CD14-positive monocyte (primary cell): ENCODE measurements around the gene DLK1. TPM values are rescaled to one million over a fixed set of nuclear protein-coding genes. Genes with fewer than 3 reads are reported as not detected.

Source experiments
- DNase-seq, 3 donors: peaks; one replicate each; pipeline ENCODE4 v3.0.0-alpha.2; 2011 to 2022
- H2AFZ ChIP-seq: 2 replicates; pipeline ENCODE4 v1.6.0; 2012; ENCODE audit warnings: mild to moderate bottlenecking, low read depth, low read length, inconsistent platforms; ENCODE audit not compliant: insufficient read depth, poor library complexity, severe bottlenecking
- H3K27ac ChIP-seq, 2 donors: 1 replicate in 1 of 2; 2 replicates in 1 of 2; pipeline ENCODE4 v1.5.1; 2012 to 2013; ENCODE audit warnings: low read length in 2 of 2, control low read depth in 1 of 2, inconsistent platforms in 1 of 2, low read depth in 1 of 2, mild to moderate bottlenecking in 1 of 2
- H3K27me3 ChIP-seq, 2 donors: one replicate each; pipeline versions ENCODE4 v1.6.0 to v1.6.1; 2011 to 2013; ENCODE audit warnings: low read length in 2 of 2; ENCODE audit not compliant: control insufficient read depth in 2 of 2, insufficient read depth in 2 of 2
- H3K36me3 ChIP-seq, 2 donors: replicated peaks in 1 of 2; 1 replicate in 1 of 2; 2 replicates in 1 of 2; pipeline versions ENCODE4 v1.5.1 to v1.6.1; 2012 to 2013; ENCODE audit warnings: low read length in 2 of 2, control low read depth in 1 of 2, inconsistent platforms in 1 of 2, mild to moderate bottlenecking in 1 of 2; ENCODE audit not compliant: insufficient read depth in 2 of 2, control insufficient read depth in 1 of 2
- H3K4me1 ChIP-seq, 2 donors: 1 replicate in 1 of 2; 2 replicates in 1 of 2; pipeline versions ENCODE4 v1.5.1 to v1.6.1; 2012 to 2013; ENCODE audit warnings: low read length in 2 of 2, control low read depth in 1 of 2, inconsistent platforms in 1 of 2, mild to moderate bottlenecking in 1 of 2, moderate library complexity in 1 of 2; ENCODE audit not compliant: insufficient read depth in 2 of 2, control insufficient read depth in 1 of 2
- H3K4me2 ChIP-seq: replicated peaks from 2 replicates; pipeline ENCODE3; 2012; ENCODE audit warnings: low read length, moderate library complexity, mild to moderate bottlenecking; ENCODE audit not compliant: poor library complexity, severe bottlenecking; ENCODE audit errors: extremely low read depth
- H3K4me3 ChIP-seq, 3 experiments: fragments of 200-600 bp in 1 of 3; sonication (generic) in 1 of 3; replicated peaks in 1 of 3; 1 replicate in 2 of 3; 2 replicates in 1 of 3; pipeline ENCODE4 v1.5.1; 2011 to 2013; ENCODE audit warnings: low read length in 3 of 3, mild to moderate bottlenecking in 3 of 3, control low read depth in 2 of 3, low read depth in 2 of 3, inconsistent platforms in 1 of 3, moderate library complexity in 1 of 3
- H3K79me2 ChIP-seq: 2 replicates; pipeline ENCODE4 v1.6.0; 2012; ENCODE audit warnings: mild to moderate bottlenecking, control low read depth, inconsistent platforms, low read length, moderate library complexity; ENCODE audit not compliant: insufficient read depth
- H3K9ac ChIP-seq: 2 replicates; pipeline ENCODE4 v1.6.0; 2017; ENCODE audit warnings: low read length, mild to moderate bottlenecking; ENCODE audit not compliant: insufficient read depth, poor library complexity, severe bottlenecking
- H3K9me3 ChIP-seq, 2 donors: replicated peaks in 1 of 2; 1 replicate in 1 of 2; 2 replicates in 1 of 2; pipeline versions ENCODE4 v1.5.1 to v1.6.1; 2012 to 2013; ENCODE audit warnings: low read length in 2 of 2, control low read depth in 1 of 2; ENCODE audit not compliant: control insufficient read depth in 1 of 2, insufficient read depth in 1 of 2
- H4K20me1 ChIP-seq: 2 replicates; pipeline ENCODE4 v1.6.0; 2012; ENCODE audit warnings: mild to moderate bottlenecking, low read length, control low read depth, moderate library complexity; ENCODE audit not compliant: insufficient read depth
- H3K27ac Mint-ChIP-seq, 7 donors: one replicate each; pipeline ENCODE4 v1.8.0; 2020; ENCODE audit warnings: mild to moderate bottlenecking in 7 of 7, mixed read lengths in 7 of 7, moderate library complexity in 6 of 7, inconsistent platforms in 2 of 7
- H3K27me3 Mint-ChIP-seq, 3 donors: one replicate each; pipeline ENCODE4 v1.8.0; 2021 to 2022; ENCODE audit warnings: low read depth in 3 of 3, mild to moderate bottlenecking in 3 of 3, mixed read lengths in 3 of 3, moderate library complexity in 3 of 3, inconsistent platforms in 1 of 3
- H3K36me3 Mint-ChIP-seq, 2 donors: one replicate each; pipeline ENCODE4 v1.8.0; 2020; ENCODE audit warnings: mixed read lengths in 2 of 2, inconsistent platforms in 1 of 2, mild to moderate bottlenecking in 1 of 2
- H3K4me1 Mint-ChIP-seq: one replicate; pipeline ENCODE4 v1.8.0; 2020; ENCODE audit warnings: mild to moderate bottlenecking, mixed read lengths
- H3K4me3 Mint-ChIP-seq, 2 donors: one replicate each; pipeline ENCODE4 v1.8.0; 2020; ENCODE audit warnings: mild to moderate bottlenecking in 2 of 2, mixed read lengths in 2 of 2, moderate library complexity in 1 of 2
- H3K9me3 Mint-ChIP-seq, 7 donors: one replicate each; pipeline ENCODE4 v1.8.0; 2020 to 2022; ENCODE audit warnings: mixed read lengths in 7 of 7, mild to moderate bottlenecking in 6 of 7, moderate library complexity in 6 of 7, inconsistent platforms in 2 of 7
- CTCF ChIP-seq: fragments of 200-600 bp; IDR thresholded peaks from one replicate; pipeline ENCODE4 v1.8.0; 2022; ENCODE audit warnings: antibody characterized with exemption, mild to moderate bottlenecking
- WGBS: methylation state at CpG from one replicate; pipeline ENCODE4 v1.1.5; 2013; ENCODE audit warnings: missing lambda C conversion rate; ENCODE audit not compliant: insufficient coverage; 5-methylcytosine and 5-hydroxymethylcytosine counted together
- intact Hi-C, 2 donors: fragments of 100-400 bp; cut with micrococcal nuclease; formaldehyde crosslinking; loops; one replicate each; pipeline versions ENCODE4 v1.15.0 to v1.15.1; 2023
- polyA plus RNA-seq, 3 donors: library from polyadenylated mRNA; depleted of rRNA in 1 of 3; unstranded in 2 of 3; stranded (reverse) in 1 of 3; fragments of 300-500 nt in 2 of 3; fragments of >200 nt in 1 of 3; fragmentation: Illumina TruSeq in 2 of 3; gene quantifications; 1 replicate in 2 of 3; 2 replicates in 1 of 3; pipeline ENCODE4 v1.2.3, GENCODE V29; 2012 to 2021

Gene DLK1
- polyA plus RNA-seq, 3 donors: 0.04 TPM; not detected in 2

GRCh38 chr14:100688051-100688450, 38.6 kb upstream of the DLK1 start:
- H3K27ac ChIP-seq: no peak overlapping the region
- WGBS: 86% methylated on average over 8 of the region's 10 CpGs

DNA sequence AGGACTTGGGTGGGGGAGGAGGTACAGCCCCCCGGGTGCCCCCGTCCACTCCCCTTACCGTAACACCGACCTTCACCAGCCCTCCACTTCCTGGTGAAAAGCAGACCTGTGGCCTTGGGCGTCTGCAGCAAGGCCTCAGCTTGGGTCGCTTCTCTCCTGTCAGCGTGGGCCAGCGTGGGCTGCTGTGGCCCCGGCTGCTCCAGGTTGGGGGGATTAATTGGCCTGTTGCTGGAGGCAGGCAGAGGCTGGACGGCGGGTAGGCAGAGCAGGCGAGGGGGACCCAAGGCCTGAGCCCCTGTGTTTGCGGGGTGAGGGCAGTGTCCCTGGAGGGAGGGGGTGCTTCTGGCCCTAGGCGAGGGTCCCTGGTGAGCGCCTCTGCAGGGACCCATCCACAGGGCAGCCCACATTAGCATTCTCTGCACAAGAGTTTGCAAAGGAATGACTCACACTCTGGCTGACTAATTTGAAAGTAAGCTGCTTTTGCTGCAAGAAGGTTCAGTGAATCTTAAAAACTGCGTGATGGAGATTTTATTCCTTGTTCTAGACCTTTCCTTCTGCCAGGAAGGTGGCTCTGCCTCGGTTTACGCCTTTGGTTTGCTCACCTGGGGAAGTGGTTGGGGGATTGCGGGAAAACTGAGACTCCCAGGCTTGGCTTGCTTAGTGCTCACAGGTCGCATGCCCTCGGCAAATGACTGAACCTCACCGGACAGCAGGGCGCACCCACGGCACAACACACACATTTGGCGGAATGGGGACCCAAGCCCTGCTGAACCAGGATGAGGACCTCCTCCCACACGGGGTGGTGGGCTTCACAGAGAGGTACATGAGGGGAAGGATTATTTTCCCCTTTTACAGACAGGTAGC, 37.9 kb upstream of the DLK1 start:
- no peaks in the 10 kb centered on the region for H3K9me3 ChIP-seq
- peaks cover 0 to 3% (median 0%) of the 10 kb centered on the region in 7 donors for H3K9me3 Mint-ChIP-seq
- H3K36me3 Mint-ChIP-seq: peaks cover 2 to 15% of the 10 kb centered on the region in 2 donors
- peaks cover 13 to 15% of the 10 kb centered on the region in 2 donors for H3K4me1 ChIP-seq
- no peaks in the 10 kb centered on the region for H3K36me3 ChIP-seq
- no peaks in the 10 kb centered on the region for H3K27me3 ChIP-seq
- H3K4me3 ChIP-seq: no peak overlapping the region
- H3K79me2 ChIP-seq: no peaks in the 10 kb centered on the region
- no peak overlapping the region for H3K4me2 ChIP-seq
- no peak overlapping the region for H2AFZ ChIP-seq
- peaks cover 19% of the 10 kb centered on the region for H3K4me1 Mint-ChIP-seq
- no peak for DNase-seq
- no peak overlapping the region for H3K27ac ChIP-seq
- H3K9ac ChIP-seq: no peak overlapping the region
- peaks cover 2 to 8% (median 6%) of the 10 kb centered on the region in 3 donors for H3K27me3 Mint-ChIP-seq
- WGBS: 95% methylated on average over 15 of the region's 26 CpGs
- no peak overlapping the region for H3K4me3 Mint-ChIP-seq
- H3K27ac Mint-ChIP-seq: no peak overlapping the region
- TF ChIP-seq CTCF: no peak
- H4K20me1 ChIP-seq: no peaks in the 10 kb centered on the region
- intact Hi-C loops: no loop called here

More at GRCh38 chr14:100688051-100688450, 38.6 kb upstream of the DLK1 start:
- H3K4me1 ChIP-seq: peaks cover 21 to 22% of the 10 kb centered on the region in 2 donors
- Mint-ChIP-seq H3K36me3 (peaks cover 2 to 15% of the 10 kb centered on the region in 2 donors), H3K27ac (no peak overlapping the region), H3K27me3 (peaks cover 2 to 6% (median 6%) of the 10 kb centered on the region in 3 donors), H3K4me1 (peaks cover 25% of the 10 kb centered on the region), H3K4me3 (no peak overlapping the region), H3K9me3 (peaks cover 0 to 3% (median 0%) of the 10 kb centered on the region in 7 donors)
- H3K36me3 ChIP-seq: no peaks in the 10 kb centered on the region
- H4K20me1 ChIP-seq: no peaks in the 10 kb centered on the region
- TF ChIP-seq CTCF: no peak
- no peak for DNase-seq
- no peak overlapping the region for H2AFZ ChIP-seq
- intact Hi-C loops: no loop called here
- no peaks in the 10 kb centered on the region for H3K79me2 ChIP-seq
- no peak overlapping the region for H3K4me2 ChIP-seq
- no peaks in the 10 kb centered on the region for H3K9me3 ChIP-seq
- no peak overlapping the region for H3K4me3 ChIP-seq
- H3K9ac ChIP-seq: no peak overlapping the region
- no peaks in the 10 kb centered on the region for H3K27me3 ChIP-seq
